ENCODE results near the gene ZFAND2A. TPM values are rescaled to one million over a fixed set of nuclear protein-coding genes. Genes with fewer than 3 reads are reported as not detected.

Gene ZFAND2A
- total and polyA plus RNA-seq, 7 donors = 21.6 to 231 (median 28.2) TPM

DNA sequence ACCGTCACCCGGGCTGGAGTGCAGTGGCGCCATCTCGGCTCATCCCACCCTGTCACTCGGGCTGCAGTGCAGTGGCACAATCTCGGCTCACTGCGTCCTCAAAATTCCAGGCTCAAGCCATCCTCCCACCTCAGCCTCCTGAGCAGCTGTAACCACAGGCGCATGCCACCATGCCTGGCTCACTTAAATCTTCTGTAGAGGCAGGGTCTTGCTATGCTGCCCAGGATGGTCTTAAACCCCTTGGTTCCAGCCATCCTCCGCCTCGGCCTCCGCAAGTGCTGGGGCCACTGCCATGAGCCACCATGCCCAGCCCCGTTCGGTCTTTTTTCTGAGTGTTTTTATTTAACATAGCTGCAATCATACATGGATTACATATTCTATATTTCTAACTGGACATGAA, 30.6 kb downstream of the ZFAND2A start:
- Histone ChIP-seq H3K36me3 (peaks cover 0 to 5% (median 1%) of the 10 kb centered on the region in 4 donors), H3K4me1 (peaks cover 0 to 10% (median 8%) of the 10 kb centered on the region in 4 donors), H3K27me3 (no peaks in the 10 kb centered on the region), H3K4me3 (no peak overlapping the region), H3K9me3 (no peaks in the 10 kb centered on the region), H3K27ac (no peak overlapping the region)
- TF ChIP-seq POLR2A (IDR thresholded peaks at IDR 0.05) = no peak
- TF ChIP-seq EP300 (IDR thresholded peaks at IDR 0.05) = no peak
- TF ChIP-seq POLR2AphosphoS5 (IDR thresholded peaks at IDR 0.05) = no peak
- TF ChIP-seq, protein P1, sequence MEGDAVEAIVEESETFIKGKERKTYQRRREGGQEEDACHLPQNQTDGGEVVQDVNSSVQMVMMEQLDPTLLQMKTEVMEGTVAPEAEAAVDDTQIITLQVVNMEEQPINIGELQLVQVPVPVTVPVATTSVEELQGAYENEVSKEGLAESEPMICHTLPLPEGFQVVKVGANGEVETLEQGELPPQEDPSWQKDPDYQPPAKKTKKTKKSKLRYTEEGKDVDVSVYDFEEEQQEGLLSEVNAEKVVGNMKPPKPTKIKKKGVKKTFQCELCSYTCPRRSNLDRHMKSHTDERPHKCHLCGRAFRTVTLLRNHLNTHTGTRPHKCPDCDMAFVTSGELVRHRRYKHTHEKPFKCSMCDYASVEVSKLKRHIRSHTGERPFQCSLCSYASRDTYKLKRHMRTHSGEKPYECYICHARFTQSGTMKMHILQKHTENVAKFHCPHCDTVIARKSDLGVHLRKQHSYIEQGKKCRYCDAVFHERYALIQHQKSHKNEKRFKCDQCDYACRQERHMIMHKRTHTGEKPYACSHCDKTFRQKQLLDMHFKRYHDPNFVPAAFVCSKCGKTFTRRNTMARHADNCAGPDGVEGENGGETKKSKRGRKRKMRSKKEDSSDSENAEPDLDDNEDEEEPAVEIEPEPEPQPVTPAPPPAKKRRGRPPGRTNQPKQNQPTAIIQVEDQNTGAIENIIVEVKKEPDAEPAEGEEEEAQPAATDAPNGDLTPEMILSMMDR (IDR thresholded peaks at IDR 0.05) = no peak
- no peak for DNase-seq
- WGBS, 2 donors = 97% methylated on average over 13 of the region's 13 CpGs
- intact Hi-C loops (cut with DNase I) = no loop called here

DNA sequence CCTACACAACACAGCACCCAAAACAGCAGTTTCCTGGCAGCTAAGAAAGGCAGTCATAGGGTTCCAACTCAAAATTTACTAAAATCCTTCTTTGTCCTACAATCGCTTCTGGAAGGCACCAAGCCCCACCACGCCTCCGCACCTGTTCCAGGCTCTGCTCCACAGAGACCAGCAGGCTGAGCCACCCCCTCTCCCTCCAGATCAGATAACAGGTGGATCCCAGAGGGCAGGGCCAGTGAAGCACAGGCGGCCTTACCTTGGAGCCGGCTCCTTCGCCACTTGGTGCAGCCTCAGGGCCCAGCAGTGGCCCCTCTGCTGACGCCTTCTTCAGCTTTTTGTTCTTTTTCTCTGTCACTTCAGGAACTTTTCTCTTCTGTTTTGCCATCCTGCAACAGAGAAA, 33.0 kb downstream of the ZFAND2A start:
- no peak overlapping the region for H3K4me3 ChIP-seq
- TF ChIP-seq, protein P1 (IDR thresholded peaks at IDR 0.05) = no peak
- no peak for TF ChIP-seq EP300 (IDR thresholded peaks at IDR 0.05)
- TF ChIP-seq POLR2A (IDR thresholded peaks at IDR 0.05) = no peak
- TF ChIP-seq POLR2AphosphoS5 (IDR thresholded peaks at IDR 0.05) = no peak
- H3K27me3 ChIP-seq = no peaks in the 10 kb centered on the region
- no peak for DNase-seq
- H3K4me1 ChIP-seq = peaks cover 0 to 25% (median 23%) of the 10 kb centered on the region in 4 donors
- intact Hi-C loops (cut with DNase I) = no loop called here
- 95 to 97% methylated on average over 7 of the region's 7 CpGs for WGBS, 2 donors
- no peak overlapping the region for H3K27ac ChIP-seq
- no peaks in the 10 kb centered on the region for H3K9me3 ChIP-seq
- H3K36me3 ChIP-seq = peaks cover 0 to 5% (median 1%) of the 10 kb centered on the region in 4 donors

DNA sequence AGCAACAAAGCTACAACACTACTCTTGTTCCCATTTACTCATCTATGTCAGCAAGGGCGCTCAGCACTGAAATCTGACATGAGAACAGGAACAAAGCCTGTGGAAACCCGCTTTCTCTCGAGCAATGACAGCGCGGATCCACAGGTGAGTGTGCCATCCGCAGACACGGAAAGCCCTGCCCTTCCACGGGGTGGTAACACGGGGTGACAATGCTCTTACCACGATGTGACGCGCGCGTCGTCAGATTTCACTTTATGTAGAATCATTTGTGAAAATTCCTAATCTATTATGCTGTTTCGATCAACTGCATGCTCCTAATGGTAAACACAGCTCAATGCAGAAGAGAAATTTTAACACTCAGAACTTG, 34.4 kb downstream of the ZFAND2A start:
- DNase-seq = no peak
- WGBS, 2 donors = 96% methylated on average over 16 of the region's 16 CpGs
- peaks cover 0 to 5% (median 1%) of the 10 kb centered on the region in 4 donors for H3K36me3 ChIP-seq
- TF ChIP-seq POLR2AphosphoS5 (IDR thresholded peaks at IDR 0.05) (no peak), POLR2A (IDR thresholded peaks at IDR 0.05) (no peak), EP300 (IDR thresholded peaks at IDR 0.05) (no peak)
- TF ChIP-seq, protein P1 (IDR thresholded peaks at IDR 0.05) = no peak
- intact Hi-C loops (cut with DNase I) = no loop called here
- no peak overlapping the region for H3K27ac ChIP-seq
- no peaks in the 10 kb centered on the region for H3K9me3 ChIP-seq
- peaks cover 0 to 25% (median 23%) of the 10 kb centered on the region in 4 donors for H3K4me1 ChIP-seq
- H3K27me3 ChIP-seq = no peaks in the 10 kb centered on the region
- no peak overlapping the region for H3K4me3 ChIP-seq

DNA sequence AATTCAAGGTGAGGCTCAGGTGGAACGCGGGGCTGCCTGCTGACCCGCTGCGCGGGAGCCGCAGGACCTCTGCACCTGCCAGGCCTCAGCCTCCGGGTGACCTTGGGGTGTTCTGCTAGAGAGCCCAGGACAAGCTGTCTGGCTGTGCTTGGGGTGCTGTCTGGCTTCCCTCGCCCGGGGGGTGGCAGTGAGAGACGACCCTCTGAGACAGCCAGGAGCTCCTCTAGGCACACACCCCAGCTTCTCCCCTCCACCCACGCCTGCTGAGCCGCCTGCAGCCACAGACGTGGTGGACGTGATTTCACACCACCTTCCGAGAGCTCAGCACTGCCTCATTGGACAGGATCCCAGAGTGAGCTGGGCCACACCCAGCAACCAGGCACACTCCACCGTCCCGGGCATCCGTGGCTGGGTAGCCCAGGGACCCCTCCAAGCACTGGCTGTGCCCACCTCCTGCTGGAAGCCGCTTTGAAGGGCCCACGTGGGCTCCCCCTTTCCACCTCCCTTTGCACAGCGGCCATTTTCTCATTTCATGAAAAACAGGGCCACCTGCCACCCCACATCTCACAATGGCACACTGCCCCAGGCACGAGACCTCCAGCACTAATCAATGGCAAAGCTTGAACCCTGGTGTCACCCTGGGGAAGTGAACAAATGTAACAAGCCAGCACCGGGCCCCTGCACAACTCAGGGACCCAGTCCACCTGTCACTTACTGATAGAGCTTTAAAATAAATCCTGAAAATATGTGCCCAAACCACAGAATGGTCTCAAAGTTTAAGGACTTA, 35.0 kb downstream of the ZFAND2A start:
- Histone ChIP-seq H3K27ac (peak overlapping the region in 3 of 4 donors; percentile 12 to 87 (median 83)), H3K27me3 (no peaks in the 10 kb centered on the region), H3K36me3 (peaks cover 0 to 5% (median 1%) of the 10 kb centered on the region in 4 donors), H3K4me1 (peaks cover 0 to 25% (median 23%) of the 10 kb centered on the region in 4 donors), H3K9me3 (no peaks in the 10 kb centered on the region), H3K4me3 (no peak overlapping the region)
- TF ChIP-seq EP300 (IDR thresholded peaks at IDR 0.05) (no peak), POLR2AphosphoS5 (IDR thresholded peaks at IDR 0.05) (no peak), POLR2A (IDR thresholded peaks at IDR 0.05) (no peak)
- TF ChIP-seq, protein P1 (IDR thresholded peaks at IDR 0.05) = no peak
- no peak for DNase-seq
- WGBS, 2 donors = 63 to 82% methylated on average over 23 of the region's 23 CpGs
- intact Hi-C loops (cut with DNase I) = no loop called here

Data from sigmoid colon (tissue), 7 donors.